Lower leg skin (tissue), 4 donors: Measurements from ENCODE around the gene NAPEPLD. TPM values are rescaled to one million over a fixed set of nuclear protein-coding genes. Genes with fewer than 3 reads are reported as not detected.
"Not testable (repeated sequence)": the region's sequence is repeated elsewhere in the genome, so short reads cannot be mapped to it uniquely, and the experiment has no call there.

Experiments used
- DNase-seq, 2 donors: peaks; one replicate each; pipeline ENCODE4 v3.0.0-alpha.2; 2019; ENCODE audit warnings: low spot score in 2 of 2
- H3K4me3 ChIP-seq: fragments of 200-600 bp; sonication (generic); 2 replicates; pipeline ENCODE4 v1.5.1; 2017; ENCODE audit warnings: mild to moderate bottlenecking, low read depth; ENCODE audit not compliant: poor library complexity, severe bottlenecking
- POLR2A ChIP-seq, 2 donors: fragments of 450-650 bp; IDR thresholded peaks; one replicate each; pipeline ENCODE4 v1.6.1; 2016 to 2017; ENCODE audit warnings: antibody characterized with exemption in 2 of 2, mild to moderate bottlenecking in 1 of 2, moderate library complexity in 1 of 2
- WGBS, 2 donors: methylation state at CpG; one replicate each; pipeline ENCODE4 v1.1.5; 2018; 5-methylcytosine and 5-hydroxymethylcytosine counted together
- intact Hi-C: fragments of 100-400 bp; cut with DNase I; formaldehyde crosslinking; loops from one replicate; pipeline ENCODE4 v1.15.0; 2023; ENCODE audit warnings: low total_unique reads
- total RNA-seq, 4 donors: library from RNA; depleted of rRNA; stranded (reverse); fragments of >200 nt; gene quantifications; one replicate each; pipeline ENCODE4 v1.1.0, GENCODE V29; 2016
- TF ChIP-seq, protein P1 (sequence below), 3 donors: fragments of 450-650 bp; IDR thresholded peaks; one replicate each; pipeline ENCODE4 v1.5.1; 2016; ENCODE audit warnings: antibody characterized with exemption in 3 of 3, mild to moderate bottlenecking in 3 of 3, moderate library complexity in 2 of 3

Gene NAPEPLD
- 10 to 100 TPM in 1 of 4 donors, 1 to 10 TPM in 3; 5.6 to 12.0 (median 8.5) TPM for total RNA-seq

DNA sequence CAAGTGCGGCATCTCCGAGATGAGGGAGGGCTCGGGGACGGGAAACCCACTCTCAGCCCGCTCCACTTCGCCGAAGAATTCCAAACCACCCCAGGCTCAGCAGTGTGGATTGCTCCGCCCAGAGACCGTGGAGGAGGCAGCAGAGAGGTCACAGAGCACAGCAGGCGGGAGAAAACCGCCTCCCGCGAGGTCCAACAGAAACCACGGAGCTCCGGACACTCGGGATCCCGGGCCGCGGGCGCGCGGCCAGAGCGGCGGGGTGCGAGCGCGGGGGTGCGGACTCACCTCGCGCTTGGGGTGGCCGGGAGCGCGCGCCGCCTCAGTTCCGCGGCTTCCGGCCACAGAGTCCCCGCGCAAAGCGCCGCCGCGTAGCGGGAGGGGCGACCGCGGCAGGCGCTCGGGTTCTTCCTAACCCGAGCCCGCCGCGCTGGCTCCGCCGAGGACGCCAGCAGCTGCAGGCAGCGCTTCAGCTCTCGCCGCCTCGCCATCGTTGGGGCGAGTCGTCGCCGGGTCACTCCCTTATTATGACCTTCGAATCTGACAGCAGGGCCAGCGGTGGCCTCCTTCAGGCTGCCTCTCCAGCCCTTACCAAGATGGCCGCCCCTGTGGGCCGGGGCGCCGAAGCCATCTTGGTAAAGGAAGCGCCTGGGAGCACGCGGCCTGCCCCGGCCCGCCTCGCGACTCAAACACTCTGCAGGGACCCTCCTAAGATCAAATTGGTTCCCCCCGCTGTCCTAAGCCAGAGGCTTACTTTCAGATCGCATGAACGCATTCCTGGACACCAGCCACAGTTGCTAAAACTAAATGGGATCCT is at the start of gene NAPEPLD:
NAPEPLD (minus strand) TSS at position 106 of the 814 bp plus-strand sequence. CDS start 20,323 bp downstream, outside the sequence.
- no peak for TF ChIP-seq POLR2A (IDR thresholded peaks at IDR 0.05)
- TF ChIP-seq, protein P1, sequence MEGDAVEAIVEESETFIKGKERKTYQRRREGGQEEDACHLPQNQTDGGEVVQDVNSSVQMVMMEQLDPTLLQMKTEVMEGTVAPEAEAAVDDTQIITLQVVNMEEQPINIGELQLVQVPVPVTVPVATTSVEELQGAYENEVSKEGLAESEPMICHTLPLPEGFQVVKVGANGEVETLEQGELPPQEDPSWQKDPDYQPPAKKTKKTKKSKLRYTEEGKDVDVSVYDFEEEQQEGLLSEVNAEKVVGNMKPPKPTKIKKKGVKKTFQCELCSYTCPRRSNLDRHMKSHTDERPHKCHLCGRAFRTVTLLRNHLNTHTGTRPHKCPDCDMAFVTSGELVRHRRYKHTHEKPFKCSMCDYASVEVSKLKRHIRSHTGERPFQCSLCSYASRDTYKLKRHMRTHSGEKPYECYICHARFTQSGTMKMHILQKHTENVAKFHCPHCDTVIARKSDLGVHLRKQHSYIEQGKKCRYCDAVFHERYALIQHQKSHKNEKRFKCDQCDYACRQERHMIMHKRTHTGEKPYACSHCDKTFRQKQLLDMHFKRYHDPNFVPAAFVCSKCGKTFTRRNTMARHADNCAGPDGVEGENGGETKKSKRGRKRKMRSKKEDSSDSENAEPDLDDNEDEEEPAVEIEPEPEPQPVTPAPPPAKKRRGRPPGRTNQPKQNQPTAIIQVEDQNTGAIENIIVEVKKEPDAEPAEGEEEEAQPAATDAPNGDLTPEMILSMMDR (IDR thresholded peaks at IDR 0.05): no peak
- DNase-seq: peak; percentile 78 to 95
- 1 to 27% methylated on average over 4 to 67 of the region's 82 CpGs for WGBS, 2 donors
- peak within 1 kb of the TSS; percentile 69 for H3K4me3 ChIP-seq
- intact Hi-C loops: no loop called here

DNA sequence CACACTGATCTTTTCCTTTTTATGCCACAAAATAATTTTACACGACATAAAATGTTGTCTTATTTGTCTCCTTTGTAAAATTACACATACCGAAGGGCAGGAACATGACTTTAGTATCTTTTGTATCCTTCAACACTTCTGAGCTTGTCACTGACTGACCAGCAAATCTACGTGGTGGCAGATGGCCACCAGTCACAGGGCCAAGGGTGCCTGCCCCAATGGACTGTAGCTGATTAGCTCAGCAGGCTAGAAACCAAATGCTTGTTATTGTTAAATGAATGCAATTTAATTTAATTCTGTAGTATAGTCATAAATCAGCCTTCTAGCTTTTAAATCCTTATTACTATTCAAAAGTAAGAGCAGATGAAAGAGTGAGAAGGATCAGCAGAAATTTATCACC is 49.2 kb upstream of the NAPEPLD start:
- intact Hi-C loops, DNase-seq, H3K4me3 ChIP-seq: not testable (repeated sequence)
- 68 to 77% methylated on average over 3 of the region's 3 CpGs for WGBS, 2 donors

DNA sequence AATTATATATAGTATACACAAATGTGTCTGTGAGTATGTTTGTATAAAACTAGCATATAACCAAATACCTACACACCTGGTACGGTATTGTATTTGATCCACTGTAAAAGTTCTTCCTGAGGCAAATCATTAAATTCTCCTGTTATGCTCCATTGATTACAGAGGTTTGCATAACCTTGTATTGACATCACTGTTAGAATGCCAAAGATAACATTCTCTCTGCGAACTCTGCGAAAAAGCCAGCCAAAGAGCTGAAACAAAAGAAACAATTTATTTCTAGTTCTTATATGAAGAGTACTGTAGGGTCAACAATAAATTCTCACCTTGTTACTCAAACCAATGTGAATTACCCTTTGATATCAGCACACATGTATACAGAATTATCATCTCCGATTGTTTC is 46.5 kb upstream of the NAPEPLD start:
- WGBS, 2 donors: 77 to 83% methylated on average over 4 of the region's 4 CpGs
- H3K4me3 ChIP-seq, DNase-seq, intact Hi-C loops: not testable (repeated sequence)

DNA sequence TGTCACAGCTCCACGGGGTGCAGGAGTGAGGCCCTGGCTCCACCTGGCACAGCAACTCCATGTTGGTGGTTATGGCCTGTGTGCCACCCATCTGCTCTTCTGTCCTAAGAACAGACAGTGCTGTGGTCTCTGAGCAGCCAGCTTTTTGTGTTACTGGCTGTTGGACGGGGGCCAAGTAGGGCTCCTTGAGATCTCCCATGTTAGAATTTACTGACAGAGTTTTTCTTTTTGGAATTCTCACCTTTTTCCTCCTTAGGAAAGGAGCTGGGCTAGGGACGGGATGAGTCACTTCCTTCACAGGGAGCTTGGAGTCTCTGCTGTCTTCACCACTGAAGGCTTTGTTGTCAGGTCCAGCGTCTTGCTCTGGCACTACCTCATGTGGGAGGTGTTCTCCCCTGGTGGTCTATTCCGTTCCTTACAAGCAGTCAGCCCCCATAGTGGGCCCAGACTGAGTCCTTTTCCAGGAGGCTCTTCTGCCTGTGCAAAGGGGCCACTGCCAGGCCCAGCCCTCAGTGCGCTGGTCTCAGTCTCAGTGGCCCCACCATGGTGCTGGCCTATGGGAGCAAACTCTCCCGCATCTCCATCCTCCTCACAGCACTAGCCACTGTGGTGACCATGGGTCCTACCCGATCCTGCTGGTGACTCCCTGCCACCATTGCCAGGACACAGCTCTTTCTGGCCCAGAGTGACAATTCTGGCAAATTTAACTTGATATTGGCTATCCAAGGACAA is 23.7 kb upstream of the NAPEPLD start:
- intact Hi-C loops, DNase-seq, H3K4me3 ChIP-seq: not testable (repeated sequence)
- 84 to 87% methylated on average over 4 to 7 of the region's 8 CpGs for WGBS, 2 donors

DNA sequence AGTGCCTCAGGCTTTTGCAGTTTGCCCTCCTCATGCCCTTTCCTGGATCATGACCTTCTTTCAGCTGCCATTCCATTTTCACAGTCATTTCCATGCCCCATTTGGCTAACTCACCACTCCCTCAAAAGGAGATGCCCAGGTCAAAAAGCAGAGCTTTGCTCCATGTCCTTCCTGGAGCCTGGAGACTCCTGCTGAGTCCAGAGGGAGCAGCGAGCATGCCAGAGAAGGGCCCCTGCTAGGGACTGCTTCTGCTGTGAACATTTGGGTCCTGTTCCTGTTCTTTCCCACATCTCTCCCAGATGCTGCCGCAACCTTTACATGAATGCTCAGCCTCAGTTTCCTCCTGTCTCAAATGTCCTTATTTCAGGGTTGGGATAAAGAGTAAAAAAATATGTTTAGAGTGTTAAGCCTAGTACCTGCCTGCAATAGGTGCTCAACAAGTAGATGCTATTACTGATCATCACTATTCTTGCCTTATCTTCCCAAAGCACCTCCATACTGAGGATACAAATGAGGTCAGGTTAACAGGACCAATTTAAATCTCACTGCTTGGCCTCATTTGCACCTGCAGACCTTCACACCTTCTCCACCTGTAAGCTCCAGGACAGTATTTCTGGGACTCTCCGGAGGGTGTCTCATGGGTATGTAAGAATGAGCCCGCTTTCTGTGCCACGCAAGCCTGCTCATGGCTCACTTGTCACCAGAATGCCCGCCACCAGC is 23.0 kb upstream of the NAPEPLD start:
- 96 to 98% methylated on average over 6 of the region's 6 CpGs for WGBS, 2 donors
- DNase-seq, H3K4me3 ChIP-seq, intact Hi-C loops: not testable (repeated sequence)

DNA sequence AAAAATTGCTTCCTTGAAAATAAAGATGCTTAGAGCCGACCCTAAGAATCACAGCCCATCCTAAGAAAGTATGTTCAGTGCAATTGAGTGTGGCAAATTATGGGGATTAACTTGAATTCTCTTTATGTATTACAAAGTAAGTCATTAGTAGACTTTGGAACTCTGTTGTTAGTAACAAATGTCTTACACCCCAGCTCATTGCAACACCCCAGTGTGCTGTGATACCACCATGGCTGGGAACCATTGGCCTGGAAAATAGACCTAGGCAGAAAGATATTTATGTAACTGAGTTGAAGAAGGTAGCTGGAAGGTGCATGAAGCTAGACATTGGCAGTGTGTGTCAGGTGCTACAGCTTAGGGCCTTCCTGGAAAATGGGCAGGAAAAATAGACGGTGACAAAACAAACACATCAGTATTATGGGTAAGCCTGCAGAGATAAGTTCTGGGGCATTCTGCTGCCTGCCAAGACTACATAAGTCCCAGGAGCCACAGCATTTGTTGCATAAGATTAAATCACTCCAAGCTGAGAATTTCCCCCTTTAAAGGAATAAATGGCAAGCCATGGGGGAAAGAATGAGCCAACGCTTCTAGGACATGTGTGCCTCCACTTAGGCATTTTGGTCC is 18.1 kb upstream of the NAPEPLD start:
- H3K4me3 ChIP-seq, DNase-seq, intact Hi-C loops: not testable (repeated sequence)
- WGBS, 2 donors: 87 to 92% methylated on average over 3 of the region's 3 CpGs

DNA sequence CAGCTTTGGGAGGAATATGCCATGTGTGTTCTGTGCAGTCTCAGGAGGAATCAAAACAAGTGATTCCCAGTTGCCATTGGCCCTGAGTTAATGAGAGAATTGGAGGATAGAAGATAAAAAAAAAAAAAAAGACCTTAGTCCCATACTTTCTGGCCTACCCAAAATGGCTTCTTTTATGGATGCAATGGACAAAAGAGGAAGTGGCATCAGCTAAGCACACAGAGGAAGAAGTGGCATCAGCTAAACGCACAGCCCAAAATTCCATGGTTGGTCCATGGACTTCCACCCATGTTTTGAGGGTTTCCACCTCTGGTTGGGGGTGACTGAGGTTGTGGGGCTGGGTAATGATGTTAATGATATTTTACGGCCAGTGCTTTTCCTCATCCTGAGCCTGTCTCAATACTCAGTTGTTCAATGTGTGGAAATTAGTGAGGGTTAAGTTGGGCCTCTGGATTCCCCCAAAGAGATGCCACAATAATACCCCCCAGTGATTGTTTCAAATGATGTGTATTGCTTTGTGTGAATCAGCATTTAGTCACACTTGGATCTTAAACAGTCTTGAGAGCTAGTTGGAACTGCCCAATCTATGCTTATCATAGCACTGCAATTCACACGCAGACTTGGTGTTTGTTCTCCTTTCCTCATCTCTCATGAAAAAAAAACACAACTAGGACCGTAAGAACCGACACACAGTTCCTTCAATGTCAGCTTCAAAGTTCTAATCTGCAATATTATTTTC is 14.4 kb upstream of the NAPEPLD start:
- DNase-seq, intact Hi-C loops, H3K4me3 ChIP-seq: not testable (repeated sequence)
- 89 to 96% methylated on average over 5 of the region's 5 CpGs for WGBS, 2 donors

DNA sequence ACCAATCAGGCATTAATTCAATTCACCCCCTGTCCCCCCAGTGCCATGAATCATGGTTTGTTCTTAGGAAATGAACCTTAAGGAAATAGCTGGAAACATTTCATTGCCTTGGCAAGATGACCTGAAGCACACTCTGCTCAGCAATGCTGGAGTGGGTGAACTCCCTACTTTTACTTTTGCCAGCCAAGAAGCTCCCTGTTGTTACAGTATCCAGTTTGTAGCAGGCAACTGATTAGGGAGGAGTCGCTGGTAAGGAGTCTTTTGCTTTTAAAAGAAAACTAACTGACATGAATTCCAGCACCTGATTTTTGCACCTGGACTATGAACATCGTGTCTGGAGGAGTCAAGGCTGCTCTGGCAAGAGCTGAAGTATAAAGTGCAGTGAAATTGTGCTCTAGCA is 13.7 kb upstream of the NAPEPLD start:
- H3K4me3 ChIP-seq, intact Hi-C loops: not testable (repeated sequence)
- peak in 1 of 2 donors; percentile 20 for DNase-seq
- WGBS, 2 donors: 27 to 33% methylated on average over 2 of the region's 2 CpGs

DNA sequence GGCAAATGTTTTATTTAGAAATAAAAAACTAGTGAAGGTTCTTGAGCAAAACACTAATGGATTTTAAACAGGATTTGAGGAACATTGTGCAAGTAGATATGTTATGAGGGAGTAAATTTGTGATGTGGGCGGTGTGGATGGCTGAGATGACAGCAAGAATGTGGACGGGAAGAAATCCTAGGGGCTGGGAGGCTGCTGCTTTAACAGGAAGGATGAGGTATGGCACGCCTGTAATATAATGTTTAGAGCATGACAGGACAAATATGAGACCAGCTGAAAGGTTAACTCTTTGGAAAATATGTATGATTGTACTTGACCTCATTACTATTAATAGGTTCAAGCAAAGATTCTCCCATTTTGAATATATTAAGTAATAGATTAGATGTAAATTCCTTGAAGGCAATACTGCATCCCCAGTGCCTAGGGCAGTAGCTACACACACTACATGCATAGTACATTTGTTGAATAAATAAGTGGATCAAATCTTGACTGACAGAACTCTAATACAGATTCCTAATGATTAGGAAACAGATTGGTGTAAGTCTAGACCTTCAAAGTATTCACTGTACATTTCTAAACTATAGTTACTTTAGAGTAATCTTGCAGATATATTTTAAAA is 13.2 kb upstream of the NAPEPLD start:
- H3K4me3 ChIP-seq, DNase-seq, intact Hi-C loops: not testable (repeated sequence)
- 36 to 50% methylated on average over 3 of the region's 3 CpGs for WGBS, 2 donors

DNA sequence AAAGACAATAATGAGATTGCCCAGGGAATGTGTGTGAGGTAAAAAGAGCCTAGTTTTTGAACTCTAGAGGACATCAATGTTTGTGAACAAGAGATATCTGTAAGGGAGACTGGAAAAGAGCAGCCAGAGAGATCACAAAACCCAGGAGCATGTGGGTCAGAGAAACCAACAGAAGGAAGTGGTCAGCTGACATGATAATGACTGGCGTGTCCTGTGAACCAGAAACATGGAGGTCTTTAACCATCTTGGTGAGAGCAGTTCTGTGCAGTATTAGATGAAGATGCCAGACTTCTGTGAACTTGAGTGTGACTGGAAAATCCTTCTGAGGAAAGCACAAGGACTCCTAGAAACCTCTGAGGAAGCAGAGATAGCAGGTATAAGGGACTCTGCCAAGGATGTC is 10.2 kb upstream of the NAPEPLD start:
- DNase-seq, H3K4me3 ChIP-seq, intact Hi-C loops: not testable (repeated sequence)
- whole genome bisulfite sequencing, 2 donors: 68 to 80% methylated on average over 1 of the region's 1 CpG

DNA sequence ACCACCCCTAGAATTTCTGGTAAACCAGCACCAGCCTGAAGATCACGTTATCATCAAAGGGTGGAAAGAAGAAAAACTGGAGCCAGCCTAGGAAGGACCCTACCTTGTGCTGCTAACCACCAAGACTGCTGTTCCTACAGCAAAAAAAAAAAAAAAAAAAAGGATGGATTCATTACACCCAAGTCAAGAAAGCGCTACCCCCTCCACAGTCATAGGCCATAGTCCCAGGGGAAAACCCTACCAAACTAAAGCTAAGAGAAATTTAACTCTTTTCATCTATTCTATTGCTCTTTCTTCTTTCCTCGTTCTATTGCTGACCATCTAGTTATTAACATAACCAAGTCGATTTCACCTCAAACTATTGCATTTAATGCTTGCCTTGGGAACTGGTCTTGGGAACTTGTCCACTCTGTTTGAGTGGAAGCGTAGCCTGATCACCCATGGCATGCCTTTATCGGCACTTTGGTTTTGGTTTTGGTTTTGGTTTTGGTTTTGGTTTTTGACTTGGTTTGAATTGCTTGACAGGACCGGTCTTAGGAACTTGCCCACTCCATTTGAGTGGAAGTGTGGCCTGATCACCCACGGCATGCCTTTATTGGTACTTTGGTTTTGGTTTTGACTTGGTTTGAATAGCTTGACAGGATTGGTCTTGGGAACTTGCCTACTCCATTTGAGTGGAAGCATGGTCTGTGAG is 6.6 kb upstream of the NAPEPLD start:
- 89 to 92% methylated on average over 8 of the region's 8 CpGs for WGBS, 2 donors
- H3K4me3 ChIP-seq: peak overlapping the region; percentile 1
- DNase-seq, intact Hi-C loops: not testable (repeated sequence)
